Left lung (tissue), 14 donors: ENCODE measurements around the gene SLC49A4. TPM values are rescaled to one million over a fixed set of nuclear protein-coding genes. Genes with fewer than 3 reads are reported as not detected.
"Not testable (repeated sequence)": the region's sequence is repeated elsewhere in the genome, so short reads cannot be mapped to it uniquely, and the experiment has no call there.

Source experiments
- ATAC-seq: fragments of 200-7000 bp; cut with Tn5 transposase; one replicate; pipeline ENCODE4 v1.9.1; 2020; ENCODE audit warnings: moderate library complexity
- DNase-seq, 4 donors: peaks; one replicate each; pipeline ENCODE4 v3.0.0-alpha.2; 2013 to 2020
- H3K27ac ChIP-seq, 2 donors: fragments of 200-600 bp; sonication (generic) in 1 of 2; one replicate each; pipeline versions ENCODE4 v1.5.0 to v1.8.0; 2020 to 2021
- H3K27me3 ChIP-seq, 2 donors: fragments of 200-600 bp; sonication (generic) in 1 of 2; one replicate each; pipeline versions ENCODE4 v1.5.0 to v1.8.0; 2020 to 2021
- H3K36me3 ChIP-seq, 2 donors: fragments of 200-600 bp; sonication (generic) in 1 of 2; one replicate each; pipeline versions ENCODE4 v1.5.0 to v1.8.0; 2020 to 2021
- H3K4me1 ChIP-seq, 2 donors: fragments of 200-600 bp; one replicate each; pipeline ENCODE4 v1.8.0; 2021
- H3K4me3 ChIP-seq, 2 donors: fragments of 200-600 bp; sonication (generic) in 1 of 2; one replicate each; pipeline versions ENCODE4 v1.5.0 to v1.8.0; 2020 to 2021; ENCODE audit warnings: mild to moderate bottlenecking in 1 of 2
- H3K9me3 ChIP-seq, 2 donors: fragments of 200-600 bp; sonication (generic) in 1 of 2; one replicate each; pipeline versions ENCODE4 v1.5.0 to v1.8.0; 2020 to 2021
- intact Hi-C, 2 donors: fragments of 100-400 bp; cut with DNase I; formaldehyde crosslinking; loops; one replicate each; pipeline versions ENCODE4 v1.11.2 to v1.14.2; 2022
- long read RNA-seq, 12 donors: library from polyadenylated mRNA in 2 of 12; unstranded in 2 of 12; transcript quantifications; one replicate each; pipeline ENCODE4 v2.0.0 and lab custom pipeline, GENCODE V29; 2019 to 2026
- polyA plus RNA-seq, 6 donors: library from polyadenylated mRNA; unstranded; fragments of 120-200 nt; gene quantifications; one replicate each; pipeline ENCODE4 v1.2.1, GENCODE V29; 2013; ENCODE audit not compliant: insufficient read length in 6 of 6
- total RNA-seq, 2 donors: library from RNA; stranded (reverse); fragmentation: NEBNext Ultra II Directional; extraction: Animal tissue kit (Norgen Biotek cat#: 25700); gene quantifications; one replicate each; pipeline ENCODE4 v1.2.1, GENCODE V29; 2021
- TF ChIP-seq, protein P1 (sequence below), 2 donors: fragments of 200-600 bp; sonication (generic) in 1 of 2; IDR thresholded peaks; one replicate each; pipeline versions ENCODE4 v1.5.0 to v1.8.0; 2021; ENCODE audit warnings: antibody characterized with exemption in 2 of 2
- donor health status: DM: no; HTN: yes; CAD: no.
- donor health status: DM: no; HTN: no; CAD: no.

SLC49A4 gene, protein sequence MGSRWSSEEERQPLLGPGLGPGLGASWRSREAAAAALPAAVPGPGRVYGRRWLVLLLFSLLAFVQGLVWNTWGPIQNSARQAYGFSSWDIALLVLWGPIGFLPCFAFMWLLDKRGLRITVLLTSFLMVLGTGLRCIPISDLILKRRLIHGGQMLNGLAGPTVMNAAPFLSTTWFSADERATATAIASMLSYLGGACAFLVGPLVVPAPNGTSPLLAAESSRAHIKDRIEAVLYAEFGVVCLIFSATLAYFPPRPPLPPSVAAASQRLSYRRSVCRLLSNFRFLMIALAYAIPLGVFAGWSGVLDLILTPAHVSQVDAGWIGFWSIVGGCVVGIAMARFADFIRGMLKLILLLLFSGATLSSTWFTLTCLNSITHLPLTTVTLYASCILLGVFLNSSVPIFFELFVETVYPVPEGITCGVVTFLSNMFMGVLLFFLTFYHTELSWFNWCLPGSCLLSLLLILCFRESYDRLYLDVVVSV
- total RNA-seq (10 to 100 TPM; 12.3 to 19.2 TPM), polyA plus RNA-seq (10 to 100 TPM in 5 of 6 donors, 1 to 10 TPM in 1; 9.6 to 11.2 (median 10.7) TPM)
- long read RNA-seq, donor 1, partial matches to known transcripts: 0 of 3 reads
- long read RNA-seq, donor 1, other reads (novel, unspliced or antisense): 0 of 3 reads
- long read RNA-seq, donor 2, partial matches to known transcripts: 0 of 4 reads
- long read RNA-seq, donor 2, other reads (novel, unspliced or antisense): 0 of 4 reads
- long read RNA-seq, donor 3, transcript DIRC2-201 (9 exons, 3,596 nt): major isoform, 5 of 5 reads
- long read RNA-seq, donor 3, partial matches to known transcripts: 0 of 5 reads
- long read RNA-seq, donor 3, other reads (novel, unspliced or antisense): 0 of 5 reads
- long read RNA-seq, donor 4, partial matches to known transcripts: 1 of 2 reads
- long read RNA-seq, donor 4, other reads (novel, unspliced or antisense): 0 of 2 reads
- long read RNA-seq, donor 5, partial matches to known transcripts: 0 of 4 reads
- long read RNA-seq, donor 5, other reads (novel, unspliced or antisense): 0 of 4 reads
- long read RNA-seq, donor 6, transcript DIRC2-201 (9 exons, 3,596 nt): major isoform, 6 of 6 reads
- long read RNA-seq, donor 6, partial matches to known transcripts: 0 of 6 reads
- long read RNA-seq, donor 6, other reads (novel, unspliced or antisense): 0 of 6 reads
- long read RNA-seq, donor 7, partial matches to known transcripts: 0 of 1 reads
- long read RNA-seq, donor 7, other reads (novel, unspliced or antisense): 0 of 1 reads
- long read RNA-seq, donor 8, partial matches to known transcripts: 0 of 3 reads
- long read RNA-seq, donor 8, other reads (novel, unspliced or antisense): 0 of 3 reads
- long read RNA-seq, donor 9: 0 reads
- long read RNA-seq, donor 10, transcript DIRC2-201 (9 exons, 3,596 nt): major isoform, 8 of 8 reads
- long read RNA-seq, donor 10, partial matches to known transcripts: 0 of 8 reads
- long read RNA-seq, donor 10, other reads (novel, unspliced or antisense): 0 of 8 reads
- long read RNA-seq, donor 11, transcript DIRC2-201 (9 exons, 3,596 nt): major isoform, 7 of 19 reads
- long read RNA-seq, donor 11, partial matches to known transcripts: 12 of 19 reads
- long read RNA-seq, donor 11, other reads (novel, unspliced or antisense): 0 of 19 reads
- long read RNA-seq, donor 12, transcript DIRC2-201 (9 exons, 3,596 nt): major isoform, 5 of 5 reads
- long read RNA-seq, donor 12, partial matches to known transcripts: 0 of 5 reads
- long read RNA-seq, donor 12, other reads (novel, unspliced or antisense): 0 of 5 reads

DNA sequence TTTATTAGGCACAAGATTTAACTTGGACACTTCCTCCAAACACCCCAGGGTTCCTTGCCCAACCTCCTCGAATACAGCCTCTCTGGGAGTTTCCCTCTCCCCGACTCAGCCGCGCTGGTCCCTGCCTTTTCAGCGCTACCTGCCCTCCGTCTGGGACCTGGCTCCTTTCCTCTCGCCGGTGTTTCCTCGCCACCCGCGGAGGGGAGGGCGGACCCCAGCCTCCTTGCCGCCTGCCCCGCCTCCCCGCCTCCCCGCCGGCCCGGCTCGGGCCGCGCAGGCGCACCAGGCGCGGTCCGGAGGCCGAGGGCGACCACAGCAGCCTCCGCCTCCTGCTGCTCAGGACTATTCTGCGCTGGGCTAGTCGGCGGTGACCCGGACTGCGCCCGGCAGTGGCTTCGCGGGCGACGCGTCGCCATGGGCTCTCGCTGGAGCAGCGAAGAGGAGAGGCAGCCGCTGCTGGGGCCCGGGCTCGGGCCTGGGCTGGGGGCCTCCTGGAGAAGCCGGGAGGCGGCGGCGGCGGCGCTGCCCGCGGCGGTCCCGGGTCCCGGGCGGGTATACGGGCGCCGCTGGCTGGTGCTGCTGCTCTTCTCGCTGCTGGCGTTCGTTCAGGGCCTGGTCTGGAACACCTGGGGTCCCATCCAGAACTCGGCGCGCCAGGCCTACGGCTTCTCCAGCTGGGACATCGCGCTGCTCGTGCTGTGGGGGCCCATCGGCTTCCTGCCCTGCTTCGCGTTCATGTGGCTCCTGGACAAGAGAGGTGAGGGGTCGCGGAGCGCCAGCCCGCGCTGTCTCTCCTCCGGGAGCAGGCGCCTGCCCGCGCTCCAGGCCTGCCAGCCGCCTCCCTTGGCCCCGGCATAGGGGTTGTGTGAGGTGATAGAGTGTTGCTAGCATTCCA, at the start of gene SLC49A4:
SLC49A4 (plus strand) TSS at position 291 of the 895 bp plus-strand sequence; CDS start at position 415, 124 bp downstream.
- peak; percentile 81 to 96 (median 84) for DNase-seq
- TF ChIP-seq, protein P1, sequence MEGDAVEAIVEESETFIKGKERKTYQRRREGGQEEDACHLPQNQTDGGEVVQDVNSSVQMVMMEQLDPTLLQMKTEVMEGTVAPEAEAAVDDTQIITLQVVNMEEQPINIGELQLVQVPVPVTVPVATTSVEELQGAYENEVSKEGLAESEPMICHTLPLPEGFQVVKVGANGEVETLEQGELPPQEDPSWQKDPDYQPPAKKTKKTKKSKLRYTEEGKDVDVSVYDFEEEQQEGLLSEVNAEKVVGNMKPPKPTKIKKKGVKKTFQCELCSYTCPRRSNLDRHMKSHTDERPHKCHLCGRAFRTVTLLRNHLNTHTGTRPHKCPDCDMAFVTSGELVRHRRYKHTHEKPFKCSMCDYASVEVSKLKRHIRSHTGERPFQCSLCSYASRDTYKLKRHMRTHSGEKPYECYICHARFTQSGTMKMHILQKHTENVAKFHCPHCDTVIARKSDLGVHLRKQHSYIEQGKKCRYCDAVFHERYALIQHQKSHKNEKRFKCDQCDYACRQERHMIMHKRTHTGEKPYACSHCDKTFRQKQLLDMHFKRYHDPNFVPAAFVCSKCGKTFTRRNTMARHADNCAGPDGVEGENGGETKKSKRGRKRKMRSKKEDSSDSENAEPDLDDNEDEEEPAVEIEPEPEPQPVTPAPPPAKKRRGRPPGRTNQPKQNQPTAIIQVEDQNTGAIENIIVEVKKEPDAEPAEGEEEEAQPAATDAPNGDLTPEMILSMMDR (IDR thresholded peaks at IDR 0.05): no peak
- no peaks in the 10 kb centered on the region for H3K27me3 ChIP-seq
- H3K27ac ChIP-seq: peak within 1 kb of the TSS; percentile 92 to 97
- intact Hi-C loops: no loop called here
- H3K9me3 ChIP-seq: no peaks in the 10 kb centered on the region
- ATAC-seq: peak; percentile 91
- H3K4me3 ChIP-seq: peak within 1 kb of the TSS; percentile 76 to 81
- no peaks in the 10 kb centered on the region for H3K36me3 ChIP-seq
- peaks cover 5 to 42% of the 10 kb centered on the region in 2 donors for H3K4me1 ChIP-seq

DNA sequence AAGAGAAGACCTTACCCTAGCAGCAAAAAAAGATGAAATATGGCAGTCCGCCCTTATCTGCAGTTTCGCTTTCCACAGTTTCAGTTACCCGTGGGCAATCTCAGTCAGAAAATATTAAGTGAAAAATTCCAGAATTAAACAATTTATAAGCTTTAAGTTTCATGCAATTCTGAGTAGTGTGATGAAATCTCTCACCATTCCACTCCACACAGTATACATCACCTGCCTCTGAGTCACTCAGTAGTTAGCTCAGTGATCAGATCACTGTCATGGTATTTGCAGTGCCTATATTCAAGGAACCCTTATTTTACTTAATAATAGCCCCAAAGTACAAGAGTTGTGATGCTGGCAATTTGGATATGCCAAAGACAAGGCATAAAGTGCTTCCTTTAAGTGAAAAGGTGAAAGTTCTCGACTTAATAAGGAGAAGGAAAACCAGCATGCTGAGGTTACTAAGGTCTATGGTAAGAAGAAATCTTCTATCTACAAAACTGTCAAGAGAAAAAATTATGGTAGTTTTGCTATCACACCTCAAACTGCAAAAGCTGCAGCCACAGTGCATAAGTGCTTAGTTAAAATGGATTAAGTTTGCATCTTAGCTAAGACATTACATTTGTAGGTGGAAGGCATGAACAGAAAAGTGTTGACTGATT, 49.4 kb upstream of the SLC49A4 start:
- intact Hi-C loops: no loop called here
- ATAC-seq: peak; percentile 25

DNA sequence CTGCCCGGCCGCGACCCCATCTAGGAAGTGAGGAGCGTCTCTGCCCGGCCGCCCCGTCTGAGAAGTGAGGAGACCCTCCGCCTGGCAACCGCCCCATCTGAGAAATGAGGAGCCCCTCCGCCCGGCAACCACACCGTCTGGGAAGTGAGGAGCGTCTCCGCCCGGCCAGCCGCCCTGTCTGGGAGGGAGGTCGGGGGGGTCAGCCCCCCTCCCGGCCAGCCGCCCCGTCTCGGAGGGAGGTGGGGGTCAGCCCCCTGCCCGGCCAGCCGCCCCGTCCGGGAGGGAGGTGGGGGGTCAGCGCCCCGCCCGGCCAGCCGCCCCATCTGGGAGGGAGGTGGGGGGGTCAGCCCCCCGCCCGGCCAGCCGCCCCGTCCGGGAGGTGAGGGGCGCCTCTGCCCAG, 47.6 kb upstream of the SLC49A4 start:
- peaks cover 0 to 13% of the 10 kb centered on the region in 2 donors for H3K36me3 ChIP-seq
- H3K4me3 ChIP-seq, H3K4me1 ChIP-seq, intact Hi-C loops, H3K9me3 ChIP-seq, H3K27ac ChIP-seq, ATAC-seq, H3K27me3 ChIP-seq: not testable (repeated sequence)
- peak in 1 of 4 donors; percentile 59 for DNase-seq

More for the DNA sequence above, 49.4 kb upstream of the SLC49A4 start:
- Histone ChIP-seq H3K27me3 (no peaks in the 10 kb centered on the region), H3K4me3 (no peak overlapping the region), H3K36me3 (peaks cover 0 to 20% of the 10 kb centered on the region in 2 donors), H3K9me3 (no peaks in the 10 kb centered on the region), H3K4me1 (no peaks in the 10 kb centered on the region), H3K27ac (no peak overlapping the region)
- TF ChIP-seq, protein P1 (IDR thresholded peaks at IDR 0.05): no peak
- no peak for DNase-seq

DNA sequence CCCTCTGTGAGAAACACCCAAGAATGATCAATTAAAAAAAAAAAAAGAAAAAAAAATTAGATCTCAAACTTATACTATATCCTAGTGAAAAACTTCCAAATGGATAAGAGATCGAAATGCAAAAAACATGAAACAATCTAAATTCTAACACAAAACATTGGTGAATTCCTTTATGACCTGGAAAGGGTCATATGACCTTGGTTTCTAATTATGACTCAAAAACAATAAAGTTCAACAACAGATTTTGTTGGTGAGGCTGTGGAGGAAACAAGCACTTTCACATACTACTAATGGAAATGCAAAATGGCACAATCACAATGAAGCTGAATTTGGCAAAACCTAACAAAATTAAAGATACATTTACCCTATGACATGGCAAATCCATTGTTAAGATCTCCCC, 46.5 kb upstream of the SLC49A4 start:
- TF ChIP-seq, protein P1 (IDR thresholded peaks at IDR 0.05): no peak
- no peak for DNase-seq
- Histone ChIP-seq H3K27me3 (no peaks in the 10 kb centered on the region), H3K36me3 (peaks cover 0 to 7% of the 10 kb centered on the region in 2 donors), H3K27ac (no peak overlapping the region), H3K4me3 (no peak overlapping the region), H3K9me3 (no peaks in the 10 kb centered on the region), H3K4me1 (no peaks in the 10 kb centered on the region)
- intact Hi-C loops: no loop called here
- ATAC-seq: no peak
